Right kidney (tissue), 1 donor: ENCODE measurements around the gene ARHGEF28.

Experiments used
- DNase-seq: peaks from one replicate; pipeline ENCODE4 v3.0.0-alpha.2; 2016

The ARHGEF28 gene

GRCh38 chr5:73620334-73620687 is 5.7 kb upstream of the ARHGEF28 start:
- no peak for DNase-seq

GRCh38 chr5:73623060-73623459 is 2.9 kb upstream of the ARHGEF28 start:
- DNase-seq, result no peak

GRCh38 chr5:73623901-73624404 is 2.0 kb upstream of the ARHGEF28 start:
- no peak for DNase-seq

- DNase-seq, result no peak
These were observed 1.1 kb upstream of the ARHGEF28 start for GRCh38 chr5:73624888-73625287.

- peak; percentile 76 for DNase-seq
These were observed 538 bp upstream of the ARHGEF28 start for GRCh38 chr5:73625372-73625943.

- DNase-seq, result no peak
These were observed 868 bp downstream of the ARHGEF28 start for GRCh38 chr5:73626814-73627313.

GRCh38 chr5:73629456-73629855 is 3.5 kb downstream of the ARHGEF28 start:
- DNase-seq, result no peak

- no peak for DNase-seq
These were observed 4.8 kb downstream of the ARHGEF28 start for GRCh38 chr5:73630765-73631164.

- DNase-seq, result no peak
These were observed 5.5 kb downstream of the ARHGEF28 start for GRCh38 chr5:73631500-73631899.

- no peak for DNase-seq
These were observed 7.1 kb downstream of the ARHGEF28 start for GRCh38 chr5:73633060-73633459.

GRCh38 chr5:73636408-73636807 is 10.4 kb downstream of the ARHGEF28 start:
- no peak for DNase-seq

GRCh38 chr5:73637565-73637964 is 11.6 kb downstream of the ARHGEF28 start:
- DNase-seq, result no peak

- DNase-seq, result no peak
These were observed 12.5 kb downstream of the ARHGEF28 start for GRCh38 chr5:73638344-73639095.

- DNase-seq, result no peak
These were observed 14.9 kb downstream of the ARHGEF28 start for GRCh38 chr5:73640861-73641320.

- DNase-seq, result no peak
These were observed 15.8 kb downstream of the ARHGEF28 start for GRCh38 chr5:73641811-73642210.

GRCh38 chr5:73642344-73642743 is 16.3 kb downstream of the ARHGEF28 start:
- DNase-seq, result no peak

GRCh38 chr5:73644385-73644963 is 18.5 kb downstream of the ARHGEF28 start:
- no peak for DNase-seq

- DNase-seq, result no peak
These were observed 21.7 kb downstream of the ARHGEF28 start for GRCh38 chr5:73647721-73648120.

- DNase-seq, result no peak
These were observed 22.5 kb downstream of the ARHGEF28 start for GRCh38 chr5:73648515-73648914.

- DNase-seq, result no peak
These were observed 23.9 kb downstream of the ARHGEF28 start for GRCh38 chr5:73649926-73650325.

- no peak for DNase-seq
These were observed 26.4 kb downstream of the ARHGEF28 start for GRCh38 chr5:73652391-73652790.

- no peak for DNase-seq
These were observed 28.3 kb downstream of the ARHGEF28 start for GRCh38 chr5:73654171-73654811.

- no peak for DNase-seq
These were observed 28.9 kb downstream of the ARHGEF28 start for GRCh38 chr5:73654819-73655318.
